AG09319 (cell line): ENCODE results near the gene IRAK2.
"Not testable (repeated sequence)": the region's sequence is repeated elsewhere in the genome, so short reads cannot be mapped to it uniquely, and the experiment has no call there.

Experiments
- DNase-seq: peaks from one replicate; pipeline ENCODE4 v3.0.0-alpha.2; 2010; ENCODE audit warnings: low read depth; ENCODE audit errors: extremely low read depth
- TF ChIP-seq, protein P1 (sequence below): IDR thresholded peaks from 2 replicates; pipeline ENCODE4 v1.5.1; 2011; ENCODE audit warnings: low read depth, mild to moderate bottlenecking, inconsistent platforms, low read length, moderate library complexity

Gene IRAK2

DNA sequence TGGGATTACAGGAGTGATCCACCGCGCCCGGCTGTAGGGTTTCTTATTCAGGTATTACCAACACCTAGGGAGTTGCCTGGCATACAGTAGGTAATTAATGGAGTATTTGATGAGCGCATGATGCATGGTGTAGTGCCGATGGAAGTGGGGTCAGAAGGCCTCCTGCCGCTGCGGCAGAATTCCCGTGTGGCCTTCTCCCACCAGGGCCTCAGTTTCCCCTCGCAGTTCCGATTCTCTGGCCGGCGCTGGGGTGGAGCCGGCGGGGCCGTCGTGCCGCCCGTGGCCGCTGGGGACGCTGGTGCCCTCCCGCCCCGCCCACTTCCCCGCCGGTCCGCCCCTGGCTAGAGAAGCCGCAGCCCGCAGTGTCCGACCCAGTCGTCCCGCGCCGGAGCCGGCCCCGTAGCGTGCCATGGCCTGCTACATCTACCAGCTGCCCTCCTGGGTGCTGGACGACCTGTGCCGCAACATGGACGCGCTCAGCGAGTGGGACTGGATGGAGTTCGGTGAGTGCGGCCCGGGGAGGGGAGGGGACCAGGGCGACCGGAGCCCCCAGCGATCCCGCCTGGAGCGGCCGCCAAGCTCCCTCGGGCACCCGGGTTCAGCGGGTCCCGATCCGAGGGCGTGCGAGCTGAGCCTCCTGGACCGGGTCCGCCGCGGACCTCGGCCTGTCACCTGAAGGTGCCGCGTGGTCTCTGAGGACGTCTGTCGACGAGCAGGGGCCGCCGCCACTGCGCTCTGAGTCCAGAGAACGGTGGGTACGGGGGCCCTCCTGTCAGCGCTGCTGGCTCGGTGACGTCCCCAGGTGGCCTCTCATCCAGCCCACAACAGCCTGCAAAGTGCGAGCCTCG, at the start of gene IRAK2:
TSS of gene IRAK2 (plus strand) at position 374 of the 848 bp plus-strand sequence. CDS start at position 410, 36 bp downstream.
- TF ChIP-seq, protein P1, sequence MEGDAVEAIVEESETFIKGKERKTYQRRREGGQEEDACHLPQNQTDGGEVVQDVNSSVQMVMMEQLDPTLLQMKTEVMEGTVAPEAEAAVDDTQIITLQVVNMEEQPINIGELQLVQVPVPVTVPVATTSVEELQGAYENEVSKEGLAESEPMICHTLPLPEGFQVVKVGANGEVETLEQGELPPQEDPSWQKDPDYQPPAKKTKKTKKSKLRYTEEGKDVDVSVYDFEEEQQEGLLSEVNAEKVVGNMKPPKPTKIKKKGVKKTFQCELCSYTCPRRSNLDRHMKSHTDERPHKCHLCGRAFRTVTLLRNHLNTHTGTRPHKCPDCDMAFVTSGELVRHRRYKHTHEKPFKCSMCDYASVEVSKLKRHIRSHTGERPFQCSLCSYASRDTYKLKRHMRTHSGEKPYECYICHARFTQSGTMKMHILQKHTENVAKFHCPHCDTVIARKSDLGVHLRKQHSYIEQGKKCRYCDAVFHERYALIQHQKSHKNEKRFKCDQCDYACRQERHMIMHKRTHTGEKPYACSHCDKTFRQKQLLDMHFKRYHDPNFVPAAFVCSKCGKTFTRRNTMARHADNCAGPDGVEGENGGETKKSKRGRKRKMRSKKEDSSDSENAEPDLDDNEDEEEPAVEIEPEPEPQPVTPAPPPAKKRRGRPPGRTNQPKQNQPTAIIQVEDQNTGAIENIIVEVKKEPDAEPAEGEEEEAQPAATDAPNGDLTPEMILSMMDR = peak; percentile 51
- peak; percentile 20 for DNase-seq

DNA sequence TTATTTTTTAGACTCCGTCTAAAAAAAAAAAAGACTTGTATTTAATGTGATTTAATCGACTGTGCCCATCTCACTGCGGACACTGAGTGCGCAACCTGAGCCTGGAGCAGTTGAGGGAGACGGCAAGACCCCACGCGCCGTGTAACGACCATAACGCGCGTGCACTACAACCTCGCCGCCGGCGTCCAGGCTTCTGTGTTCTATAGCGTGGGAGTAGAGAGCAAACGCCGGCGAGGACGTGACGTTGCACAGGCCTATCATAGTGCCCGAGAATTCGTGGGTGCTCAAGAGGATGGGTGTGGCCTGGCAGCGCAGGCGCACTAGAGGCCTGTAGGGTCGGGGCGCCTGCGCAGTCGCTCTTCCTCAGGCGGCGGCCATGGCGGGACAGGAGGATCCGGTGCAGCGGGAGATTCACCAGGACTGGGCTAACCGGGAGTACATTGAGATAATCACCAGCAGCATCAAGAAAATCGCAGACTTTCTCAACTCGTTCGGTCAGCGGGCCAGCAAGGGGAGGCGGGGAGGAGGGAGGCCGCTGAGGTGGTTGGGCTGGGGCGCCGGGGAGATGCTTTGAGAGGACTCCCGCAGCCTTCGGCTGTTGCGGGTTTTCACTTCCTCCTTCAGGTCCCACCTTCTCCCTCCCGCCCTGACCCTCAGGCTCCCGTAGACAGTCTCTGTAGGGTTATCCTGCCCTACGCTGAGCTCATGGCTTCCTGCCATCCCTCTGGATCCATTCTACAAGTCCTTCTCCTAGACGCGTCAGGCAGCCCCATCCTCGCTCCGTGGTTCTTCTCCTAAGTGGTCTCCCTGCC, 49.2 kb upstream of the IRAK2 start, which contains the start of gene BRK1:
TSS of gene BRK1 (plus strand) at position 350 of the 812 bp plus-strand sequence. CDS start at position 377, 27 bp downstream.
- DNase-seq = peak; percentile 90
- TF ChIP-seq, protein P1 = no peak

DNA sequence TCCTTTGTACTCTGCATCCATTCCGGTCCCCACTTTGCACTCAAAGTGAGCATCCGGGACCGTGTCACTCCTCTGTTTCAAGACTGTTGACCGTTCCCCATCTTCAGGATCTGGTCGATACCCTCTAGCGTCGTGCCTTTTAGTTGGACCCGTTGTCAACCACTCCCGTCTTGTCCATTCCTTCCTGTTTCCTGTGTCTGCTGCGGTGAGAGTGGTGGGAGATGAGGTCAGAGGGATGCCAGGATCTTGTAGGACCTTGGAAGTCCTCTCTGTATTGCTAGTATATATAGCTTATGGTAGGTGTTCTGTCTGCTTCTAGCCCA, 48.6 kb upstream of the IRAK2 start:
- DNase-seq = no peak

DNA sequence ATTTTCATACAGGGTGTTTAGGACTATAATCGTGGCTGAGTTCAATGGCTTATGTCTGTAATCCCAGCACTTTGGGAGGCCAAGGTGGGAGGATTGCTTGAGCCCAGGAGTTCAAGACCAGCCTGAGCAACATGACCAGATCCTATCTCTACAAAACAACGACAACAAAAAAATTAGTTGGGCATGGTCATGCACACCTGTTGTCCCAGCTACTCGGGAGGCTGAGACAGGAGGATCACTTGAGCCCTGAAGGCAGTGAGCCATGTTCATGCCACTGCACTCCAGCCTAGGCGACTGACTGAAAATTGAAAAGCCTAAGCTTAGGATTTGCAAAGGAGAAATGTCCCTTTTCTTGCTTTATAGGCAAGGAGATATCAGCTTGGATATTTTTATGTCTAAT, 47.8 kb upstream of the IRAK2 start:
- TF ChIP-seq, protein P1 = no peak
- DNase-seq = no peak

More for the DNA sequence above, 48.6 kb upstream of the IRAK2 start:
- TF ChIP-seq, protein P1 = no peak

DNA sequence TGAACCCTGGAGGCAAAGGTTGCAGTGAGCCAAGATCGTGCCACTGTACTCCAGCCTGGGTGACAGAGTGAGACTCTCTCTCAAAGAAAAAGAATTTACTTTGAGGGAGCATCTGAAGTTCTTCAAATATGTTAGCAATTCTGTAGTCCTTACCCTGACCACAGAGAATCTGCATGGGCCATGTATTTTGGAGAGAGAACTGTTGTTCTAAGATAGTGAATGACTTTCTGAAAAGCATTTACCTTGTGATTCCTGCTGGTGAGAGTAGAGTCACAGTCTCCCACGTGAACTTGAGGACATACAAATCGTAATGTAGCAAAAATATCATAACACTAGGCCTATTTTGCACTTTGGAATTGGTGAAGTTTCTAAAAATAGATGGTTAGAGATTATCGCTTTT, 45.3 kb upstream of the IRAK2 start:
- DNase-seq = no peak
- TF ChIP-seq, protein P1 = no peak

DNA sequence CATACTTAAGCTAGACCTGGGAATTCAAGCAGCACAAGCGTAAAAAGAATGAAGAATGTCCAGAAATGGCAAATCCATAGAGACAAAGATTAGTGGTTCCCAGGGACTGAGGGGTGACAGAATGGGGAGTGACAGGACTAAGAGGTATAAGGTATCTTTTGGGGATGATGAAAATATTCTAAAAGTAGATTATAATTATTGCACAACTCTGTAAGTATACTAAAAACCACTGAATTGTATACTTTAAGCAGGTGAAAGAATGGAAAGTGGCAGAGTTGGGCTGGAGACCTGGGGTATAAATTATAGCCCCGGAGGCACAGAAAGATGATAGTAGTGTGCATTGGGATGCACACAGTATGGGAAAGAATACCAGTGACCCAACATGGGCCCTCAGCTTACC, 43.7 kb upstream of the IRAK2 start:
- TF ChIP-seq, protein P1 = no peak
- DNase-seq = no peak

- TF ChIP-seq, protein P1 = no peak
Observed at GRCh38 chr3:10122724-10123123, 42.0 kb upstream of the IRAK2 start.

GRCh38 chr3:10135872-10136271, 28.8 kb upstream of the IRAK2 start:
- not testable (repeated sequence) for DNase-seq

More at GRCh38 chr3:10122724-10123123, 42.0 kb upstream of the IRAK2 start:
- no peak for DNase-seq
